Left ventricle myocardium superior (tissue), 1 donor: Measurements from ENCODE around the gene DEFB118. TPM values are rescaled to one million over a fixed set of nuclear protein-coding genes. Genes with fewer than 3 reads are reported as not detected.
"Not testable (repeated sequence)": the region's sequence is repeated elsewhere in the genome, so short reads cannot be mapped to it uniquely, and the experiment has no call there.

Source experiments
- ATAC-seq: fragments of 200-7000 bp; cut with Tn5 transposase; one replicate; pipeline ENCODE4 v1.9.1; 2020; ENCODE audit warnings: mild to moderate bottlenecking, moderate library complexity
- DNase-seq: peaks from one replicate; pipeline ENCODE4 v3.0.0-alpha.2; 2020
- intact Hi-C: fragments of 100-400 bp; cut with micrococcal nuclease; formaldehyde crosslinking; loops from one replicate; pipeline ENCODE4 v1.11.0; 2022
- long read RNA-seq: library from polyadenylated mRNA; unstranded; transcript quantifications from one replicate; pipeline ENCODE4 v2.0.0, GENCODE V29; 2021
- total RNA-seq: library from RNA; stranded (reverse); fragmentation: NEBNext Ultra II Directional; extraction: Animal tissue kit (Norgen Biotek cat#: 25700); gene quantifications from one replicate; pipeline ENCODE4 v1.2.1, GENCODE V29; 2021
- donor health status: DM: no; HTN: yes; CAD: no; lungs with severe emphysema.

DEFB118 gene
- total RNA-seq, result not detected
- long read RNA-seq, result 0 reads

- intact Hi-C loops, result no loop called here
Observed at GRCh38 chr20:31368301-31368700, at the start of gene DEFB118. TSS of gene DEFB118 (plus strand) at chr20:31368601. CDS start at chr20:31368651, 50 bp downstream.

GRCh38 chr20:31322504-31322903, 45.9 kb upstream of the DEFB118 start:
- intact Hi-C loops, result no loop called here
- no peak for DNase-seq
- ATAC-seq, result no peak

More at GRCh38 chr20:31368301-31368700, at the start of gene DEFB118:
- ATAC-seq (no peak), DNase-seq (no peak)

GRCh38 chr20:31330893-31331292, 37.5 kb upstream of the DEFB118 start:
- intact Hi-C loops, result no loop called here
- DNase-seq, result no peak
- ATAC-seq, result no peak

GRCh38 chr20:31341470-31341869, 26.9 kb upstream of the DEFB118 start:
- intact Hi-C loops, result no loop called here
- ATAC-seq, result no peak
- DNase-seq, result no peak

GRCh38 chr20:31355981-31356380, 12.4 kb upstream of the DEFB118 start:
- intact Hi-C loops, result no loop called here
- ATAC-seq, result no peak
- no peak for DNase-seq

- DNase-seq, result no peak
- ATAC-seq, result no peak
- intact Hi-C loops, result no loop called here
Observed at GRCh38 chr20:31363295-31363694, 5.1 kb upstream of the DEFB118 start.

- intact Hi-C loops, DNase-seq, ATAC-seq: not testable (repeated sequence)
Observed at GRCh38 chr20:31364272-31364671, 4.1 kb upstream of the DEFB118 start.

GRCh38 chr20:31374346-31374745, 5.9 kb downstream of the DEFB118 start:
- DNase-seq, result no peak
- no peak for ATAC-seq
- intact Hi-C loops, result no loop called here

- intact Hi-C loops, result no loop called here
- DNase-seq, result no peak
- ATAC-seq, result no peak
Observed at GRCh38 chr20:31390490-31390889, 22.1 kb downstream of the DEFB118 start, which contains the start of gene DEFB119. TSS of gene DEFB119 (minus strand) at chr20:31390590. CDS start at chr20:31390483, 107 bp downstream.

GRCh38 chr20:31392836-31393235, 24.4 kb downstream of the DEFB118 start:
- intact Hi-C loops, result no loop called here
- ATAC-seq, result no peak
- no peak for DNase-seq

GRCh38 chr20:31394900-31395299, 26.5 kb downstream of the DEFB118 start:
- intact Hi-C loops, result no loop called here
- DNase-seq (no peak), ATAC-seq (no peak)

- ATAC-seq, result no peak
- no peak for DNase-seq
- intact Hi-C loops, result no loop called here
Observed at GRCh38 chr20:31403886-31404285, 35.5 kb downstream of the DEFB118 start.

- DNase-seq (no peak), ATAC-seq (no peak)
- intact Hi-C loops, result no loop called here
Observed at GRCh38 chr20:31406115-31406514, 37.7 kb downstream of the DEFB118 start, which contains the start of gene DEFB121. TSS of gene DEFB121 (minus strand) at chr20:31406215. CDS start at chr20:31406152, 63 bp downstream.

- intact Hi-C loops, result no loop called here
- ATAC-seq, result no peak
- DNase-seq, result no peak
Observed at GRCh38 chr20:31410011-31410410, 41.6 kb downstream of the DEFB118 start.

GRCh38 chr20:31414381-31414780, 46.0 kb downstream of the DEFB118 start:
- no peak for DNase-seq
- no peak for ATAC-seq
- intact Hi-C loops, result no loop called here

- ATAC-seq, result no peak
- intact Hi-C loops, result no loop called here
- DNase-seq, result no peak
Observed at GRCh38 chr20:31415653-31416052, 47.3 kb downstream of the DEFB118 start.

- ATAC-seq (no peak), DNase-seq (no peak)
- intact Hi-C loops, result no loop called here
Observed at GRCh38 chr20:31418307-31418706, 49.9 kb downstream of the DEFB118 start.

Other genes starting within 250 kb of the DEFB118 start
- gene DEFB115, start 110.9 kb upstream of the DEFB118 start, total RNA-seq, result not detected
- not detected for gene DEFB116, start 60.0 kb upstream of the DEFB118 start, total RNA-seq
- gene DEFB119, start 22.0 kb downstream of the DEFB118 start, total RNA-seq, result not detected
- gene DEFB121, start 37.6 kb downstream of the DEFB118 start, total RNA-seq, result not detected
- not detected for gene DEFB123, start 72.0 kb downstream of the DEFB118 start, total RNA-seq
- not detected for gene DEFB124, start 106.5 kb downstream of the DEFB118 start, total RNA-seq
- gene REM1, start 106.7 kb downstream of the DEFB118 start, total RNA-seq, result 2.0 TPM
- 39.2 TPM for gene HM13, start 145.8 kb downstream of the DEFB118 start, total RNA-seq
- 99.2 TPM for gene ID1, start 236.7 kb downstream of the DEFB118 start, total RNA-seq